ENCODE measurements around the gene POLR3E. TPM values are rescaled to one million over a fixed set of nuclear protein-coding genes. Genes with fewer than 3 reads are reported as not detected.

The POLR3E gene
- total RNA-seq, 1 experiment from 2014 or later, result 65.0 TPM

DNA sequence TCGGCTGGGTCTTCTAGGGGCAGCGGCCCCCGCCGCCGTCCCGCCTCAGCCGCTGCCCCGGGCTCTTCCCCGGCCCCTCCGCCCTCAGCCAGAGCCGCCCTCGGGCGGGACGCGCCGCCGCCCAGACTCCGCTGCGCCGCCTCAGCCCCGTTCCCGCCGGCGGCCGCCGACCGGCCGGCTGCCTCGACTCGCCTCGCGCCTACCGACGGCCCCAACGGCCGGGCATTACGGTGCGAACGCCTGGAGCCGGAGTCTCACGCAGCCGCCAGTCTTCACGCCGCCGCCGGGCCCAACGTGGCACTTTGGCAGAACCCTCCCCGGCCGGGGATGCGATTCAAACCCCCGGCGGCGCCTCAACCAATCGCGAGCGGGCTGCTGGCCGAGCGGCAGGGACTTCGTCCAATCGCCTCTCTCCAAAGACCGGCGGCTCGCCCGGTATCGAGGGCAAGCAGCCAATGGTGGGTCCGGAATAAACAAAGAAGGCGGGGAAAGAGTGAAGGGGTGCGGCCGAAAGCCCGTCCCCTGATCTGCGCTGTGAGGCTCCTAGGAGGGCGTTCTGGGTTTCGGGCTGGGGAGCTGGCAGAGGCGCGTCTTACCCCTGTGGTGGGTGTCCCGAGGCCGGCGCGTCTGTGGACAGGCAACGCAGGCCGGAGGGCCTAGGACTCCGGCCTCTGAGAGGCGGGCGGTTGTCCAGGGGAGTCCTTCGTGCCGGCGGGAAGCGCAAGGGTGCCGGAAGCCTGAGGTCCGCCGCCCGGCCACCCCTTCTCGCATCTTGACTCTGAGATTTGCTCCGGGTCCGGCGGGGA lies 77.3 kb downstream of the POLR3E start, which contains the start of gene CDR2:
Gene CDR2 (minus strand): TSS at position 309 of the 806 bp plus-strand sequence. CDS start 310 bp downstream, outside the sequence.
- no TSS peak for BruUV-seq (replicated peaks)
- intact Hi-C loops (cut with micrococcal nuclease), result no loop called here
- H4K20me1 ChIP-seq (ENCODE audit: insufficient read depth), result peaks cover 4% of the 10 kb centered on the region; the same call in 1 of the 2 replicates
- peaks cover 35 to 45% of the 10 kb centered on the region in 2 experiments for H3K4me1 ChIP-seq (ENCODE audit: control insufficient read depth in 1 of 2, insufficient read depth in 2 of 2, low read length in 2 of 2)
- RAD21 ChIA-PET (ENCODE audit: low non-redundant PET in 1 of 2, low total read pairs in 2 of 2, uncharacterized antibody in 2 of 2, unreplicated experiment in 2 of 2), result interaction anchor here in 1 of 2 experiments (1.1 kb wide), 1 partner anchor 54 kb away, joined by 3 read pairs; no protein-coding TSS in a partner anchor
- H3K9me2 ChIP-seq (ENCODE audit: insufficient read depth), result no peaks in the 10 kb centered on the region
- H2AFZ ChIP-seq (ENCODE audit: low read depth, low read length, poor library complexity, severe bottlenecking), result peak within 1 kb of the TSS; percentile 55
- peak within 1 kb of the TSS; percentile 57 to 75 for H3K4me3 ChIP-seq (replicated peaks in 1 of 2; ENCODE audit: low read depth in 1 of 2, low read length in 2 of 2)
- no peaks in the 10 kb centered on the region for H3K36me3 ChIP-seq (ENCODE audit: control insufficient read depth in 1 of 2, insufficient read depth in 2 of 2, low read length in 2 of 2)
- ATAC-seq (peak; percentile 90), DNase-seq (ENCODE audit: low read depth, low spot score) (peak; percentile 91)
- H3K27ac ChIP-seq (ENCODE audit: low read depth, low read length), result peak within 1 kb of the TSS; percentile 84
- H3K9ac ChIP-seq (ENCODE audit: low read length), result peak within 1 kb of the TSS; percentile 85
- CTCF ChIA-PET, result no interaction called here
- no peaks in the 10 kb centered on the region for H3K9me3 ChIP-seq (ENCODE audit: control insufficient read depth in 1 of 2, insufficient read depth in 1 of 2, low read depth in 1 of 2, low read length in 2 of 2)
- peak within 1 kb of the TSS; percentile 95 for H3K4me2 ChIP-seq (ENCODE audit: low read length)
- H3K27me3 ChIP-seq (ENCODE audit: insufficient read depth, low read length), result no peaks in the 10 kb centered on the region
- peaks cover 47% of the 10 kb centered on the region for H3K79me2 ChIP-seq (ENCODE audit: insufficient read depth, low read length)
- POLR2A ChIA-PET, result no interaction called here
- TF ChIP-seq SIN3A (IDR thresholded peaks at IDR 0.05; ENCODE audit: low read depth) (peak; percentile 81; the same call in 1 of the 2 replicates), EZH2 (IDR thresholded peaks at IDR 0.05) (no peak), SP1 (IDR thresholded peaks at IDR 0.05; ENCODE audit: low read depth) (peak; percentile 98), POLR2A (IDR thresholded peaks at IDR 0.05; ENCODE audit: borderline replicate concordance, extremely low read depth, insufficient read depth, insufficient read length) (peak; percentile 70), SRF (IDR thresholded peaks at IDR 0.05; ENCODE audit: low read depth) (no peak), ZNF274 (IDR thresholded peaks at IDR 0.05; ENCODE audit: low read depth, low read length) (no peak), EGR1 (IDR thresholded peaks at IDR 0.05; ENCODE audit: low read depth) (no peak), ELF1 (IDR thresholded peaks at IDR 0.05; ENCODE audit: borderline replicate concordance, low read depth) (no peak), CEBPB (IDR thresholded peaks at IDR 0.05; ENCODE audit: low read depth) (no peak), FOSL1 (IDR thresholded peaks at IDR 0.05; ENCODE audit: low read depth) (no peak), YY1 (IDR thresholded peaks at IDR 0.05; ENCODE audit: extremely low read depth, insufficient replicate concordance, low read depth, low read length) (peak; percentile 2), CBX3 (IDR thresholded peaks at IDR 0.05; ENCODE audit: low read depth) (no peak), JUND (IDR thresholded peaks at IDR 0.05) (no peak), POLR2AphosphoS5 (IDR thresholded peaks at IDR 0.05; ENCODE audit: low read depth, low read length) (peak; percentile 87), EZH2phosphoT487 (IDR thresholded peaks at IDR 0.05; ENCODE audit: borderline replicate concordance) (no peak), TCF7L2 (IDR thresholded peaks at IDR 0.05; ENCODE audit: borderline replicate concordance, extremely low read depth, insufficient read depth, insufficient read length) (no peak), ZFX (IDR thresholded peaks at IDR 0.05) (peak; percentile 71; the same call in 1 of the 2 replicates), RAD21 (IDR thresholded peaks at IDR 0.05; ENCODE audit: low read depth) (no peak)
- TF ChIP-seq, protein P1, sequence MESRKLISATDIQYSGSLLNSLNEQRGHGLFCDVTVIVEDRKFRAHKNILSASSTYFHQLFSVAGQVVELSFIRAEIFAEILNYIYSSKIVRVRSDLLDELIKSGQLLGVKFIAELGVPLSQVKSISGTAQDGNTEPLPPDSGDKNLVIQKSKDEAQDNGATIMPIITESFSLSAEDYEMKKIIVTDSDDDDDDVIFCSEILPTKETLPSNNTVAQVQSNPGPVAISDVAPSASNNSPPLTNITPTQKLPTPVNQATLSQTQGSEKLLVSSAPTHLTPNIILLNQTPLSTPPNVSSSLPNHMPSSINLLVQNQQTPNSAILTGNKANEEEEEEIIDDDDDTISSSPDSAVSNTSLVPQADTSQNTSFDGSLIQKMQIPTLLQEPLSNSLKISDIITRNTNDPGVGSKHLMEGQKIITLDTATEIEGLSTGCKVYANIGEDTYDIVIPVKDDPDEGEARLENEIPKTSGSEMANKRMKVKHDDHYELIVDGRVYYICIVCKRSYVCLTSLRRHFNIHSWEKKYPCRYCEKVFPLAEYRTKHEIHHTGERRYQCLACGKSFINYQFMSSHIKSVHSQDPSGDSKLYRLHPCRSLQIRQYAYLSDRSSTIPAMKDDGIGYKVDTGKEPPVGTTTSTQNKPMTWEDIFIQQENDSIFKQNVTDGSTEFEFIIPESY (IDR thresholded peaks at IDR 0.05; ENCODE audit: extremely low read depth, insufficient replicate concordance, low read length), result no peak
- TF ChIP-seq, protein P2, sequence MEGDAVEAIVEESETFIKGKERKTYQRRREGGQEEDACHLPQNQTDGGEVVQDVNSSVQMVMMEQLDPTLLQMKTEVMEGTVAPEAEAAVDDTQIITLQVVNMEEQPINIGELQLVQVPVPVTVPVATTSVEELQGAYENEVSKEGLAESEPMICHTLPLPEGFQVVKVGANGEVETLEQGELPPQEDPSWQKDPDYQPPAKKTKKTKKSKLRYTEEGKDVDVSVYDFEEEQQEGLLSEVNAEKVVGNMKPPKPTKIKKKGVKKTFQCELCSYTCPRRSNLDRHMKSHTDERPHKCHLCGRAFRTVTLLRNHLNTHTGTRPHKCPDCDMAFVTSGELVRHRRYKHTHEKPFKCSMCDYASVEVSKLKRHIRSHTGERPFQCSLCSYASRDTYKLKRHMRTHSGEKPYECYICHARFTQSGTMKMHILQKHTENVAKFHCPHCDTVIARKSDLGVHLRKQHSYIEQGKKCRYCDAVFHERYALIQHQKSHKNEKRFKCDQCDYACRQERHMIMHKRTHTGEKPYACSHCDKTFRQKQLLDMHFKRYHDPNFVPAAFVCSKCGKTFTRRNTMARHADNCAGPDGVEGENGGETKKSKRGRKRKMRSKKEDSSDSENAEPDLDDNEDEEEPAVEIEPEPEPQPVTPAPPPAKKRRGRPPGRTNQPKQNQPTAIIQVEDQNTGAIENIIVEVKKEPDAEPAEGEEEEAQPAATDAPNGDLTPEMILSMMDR (IDR thresholded peaks at IDR 0.05 in 2 of 3, conservative IDR thresholded peaks at IDR 0.05 in 1 of 3; ENCODE audit: borderline replicate concordance in 1 of 3, insufficient read depth in 1 of 3, low read depth in 2 of 3, low read length in 2 of 3), result no peak
- TF ChIP-seq, protein P3, sequence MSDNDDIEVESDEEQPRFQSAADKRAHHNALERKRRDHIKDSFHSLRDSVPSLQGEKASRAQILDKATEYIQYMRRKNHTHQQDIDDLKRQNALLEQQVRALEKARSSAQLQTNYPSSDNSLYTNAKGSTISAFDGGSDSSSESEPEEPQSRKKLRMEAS (IDR thresholded peaks at IDR 0.05), result peak; percentile 82; the same call in 1 of the 2 replicates
- TF ChIP-seq, protein P4, sequence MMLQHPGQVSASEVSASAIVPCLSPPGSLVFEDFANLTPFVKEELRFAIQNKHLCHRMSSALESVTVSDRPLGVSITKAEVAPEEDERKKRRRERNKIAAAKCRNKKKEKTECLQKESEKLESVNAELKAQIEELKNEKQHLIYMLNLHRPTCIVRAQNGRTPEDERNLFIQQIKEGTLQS (IDR thresholded peaks at IDR 0.05), result no peak
